HL-60/S4 (cell line): Measurements from ENCODE around the gene CAVIN1.

Source experiments
- in situ Hi-C: fragments of 300-500 bp; cut with MboI; formaldehyde crosslinking; loops from 2 replicates; pipeline ENCODE4 v1.14.3; 2022; ENCODE audit warnings: low sequenced_read_pairs

CAVIN1 gene

GRCh38 chr17:42354956-42355843 lies 67.9 kb downstream of the CAVIN1 start:
- in situ Hi-C loops: no loop called here
